ENCODE data around the gene KCTD15. TPM values are rescaled to one million over a fixed set of nuclear protein-coding genes. Genes with fewer than 3 reads are reported as not detected.

KCTD15 gene
- total RNA-seq, 1 experiment from 2014 or later: 59.9 TPM

GRCh38 chr19:33773704-33774624 is 22.7 kb upstream of the KCTD15 start:
- Histone ChIP-seq H2BK20ac (ENCODE audit: low read depth, low read length, poor library complexity, severe bottlenecking) (no peak overlapping the region), H3K4me1 (ENCODE audit: insufficient read depth, low read length) (peaks cover 2% of the 10 kb centered on the region; the same call in 1 of the 2 replicates), H3K27me3 (ENCODE audit: insufficient read depth, low read length) (no peaks in the 10 kb centered on the region), H3K4ac (ENCODE audit: low read depth, low read length) (no peak overlapping the region), H3K79me1 (ENCODE audit: insufficient read depth, low read depth, low read length, poor library complexity, severe bottlenecking) (no peaks in the 10 kb centered on the region), H4K5ac (ENCODE audit: insufficient read length, low read depth, low read length) (no peak overlapping the region), H3K14ac (ENCODE audit: insufficient read depth, low read length) (no peak overlapping the region), H3K56ac (ENCODE audit: insufficient read length, low read depth, low read length) (no peak overlapping the region), H4K8ac (replicated peaks; ENCODE audit: insufficient read length, low read depth, low read length) (no peak overlapping the region), H2BK5ac (ENCODE audit: insufficient read length, low read length) (no peak overlapping the region), H2BK15ac (ENCODE audit: low read depth, low read length) (no peak overlapping the region), H3K4me2 (ENCODE audit: insufficient read depth, insufficient read length, low read length) (no peak overlapping the region), H3K9ac (ENCODE audit: extremely low read depth, insufficient read length, low read length) (no peak overlapping the region), H2AFZ (ENCODE audit: low read length) (no peak overlapping the region), H4K91ac (ENCODE audit: insufficient read length, low read depth, low read length) (no peak overlapping the region), H3K18ac (ENCODE audit: insufficient read length, low read depth, low read length) (no peak overlapping the region), H3K23me2 (ENCODE audit: insufficient read length, low read depth, low read length, poor library complexity, severe bottlenecking) (no peaks in the 10 kb centered on the region), H3K23ac (ENCODE audit: insufficient read length, low read depth, low read length) (no peak overlapping the region), H3T11ph (ENCODE audit: low read length) (no peak overlapping the region), H2AK5ac (ENCODE audit: insufficient read length, low read length) (no peak overlapping the region), H3K9me3 (ENCODE audit: control insufficient read depth, low read depth, low read length) (no peaks in the 10 kb centered on the region), H3K79me2 (ENCODE audit: insufficient read depth, low read length) (no peaks in the 10 kb centered on the region), H2BK120ac (ENCODE audit: low read depth, low read length, poor library complexity, severe bottlenecking) (no peak overlapping the region), H4K20me1 (ENCODE audit: control insufficient read depth, insufficient read depth, insufficient read length) (no peaks in the 10 kb centered on the region), H2BK12ac (ENCODE audit: insufficient read length, low read depth, low read length) (no peak overlapping the region), H3K27ac (ENCODE audit: insufficient read length, low read depth, low read length) (no peak overlapping the region)
- peaks cover 0 to 8% (median 0%) of the 10 kb centered on the region in 3 experiments; a peak in 3 of 7 replicates for H3K36me3 Mint-ChIP-seq (ENCODE audit: insufficient read depth in 1 of 3, low read depth in 3 of 3)
- no peak overlapping the region for H3K27ac Mint-ChIP-seq
- DNase-seq: no peak
- WGBS (ENCODE audit: extremely low coverage, insufficient read length, low lambda C conversion rate): no CpG with 5 or more reads among the region's 6 CpGs
- peaks cover 7% of the 10 kb centered on the region in 2 experiments for H3K4me1 Mint-ChIP-seq
- H3K27me3 Mint-ChIP-seq (ENCODE audit: low read depth): peaks cover 16% of the 10 kb centered on the region
- no peak for TF ChIP-seq CTCF (conservative IDR thresholded peaks at IDR 0.05)
- no peak overlapping the region for H3K4me3 Mint-ChIP-seq
- no peaks in the 10 kb centered on the region; a peak in 3 of 5 replicates for H3K9me3 Mint-ChIP-seq

Data from H9 (cell line).